HG03060 (cell line): ENCODE data around the gene CCNQ.
"Not testable (repeated sequence)": the region's sequence is repeated elsewhere in the genome, so short reads cannot be mapped to it uniquely, and the experiment has no call there.

Experiments
- ATAC-seq: cut with Tn5 transposase; IDR thresholded peaks from one replicate; pipeline ENCODE4 v1.9.1; 2021; ENCODE audit warnings: low read depth, moderate number of reproducible peaks; ENCODE audit not compliant: unreplicated experiment

Gene CCNQ

GRCh38 chrX:153623310-153624029 lies 24.5 kb upstream of the CCNQ start:
- ATAC-seq = no peak

GRCh38 chrX:153622661-153623309 lies 23.8 kb upstream of the CCNQ start:
- no peak for ATAC-seq

- no peak for ATAC-seq
These were observed 23.1 kb upstream of the CCNQ start for GRCh38 chrX:153621949-153622598.

GRCh38 chrX:153620576-153620975 lies 21.6 kb upstream of the CCNQ start:
- ATAC-seq = no peak

GRCh38 chrX:153614818-153615217 lies 15.9 kb upstream of the CCNQ start:
- no peak for ATAC-seq

- no peak for ATAC-seq
These were observed 13.5 kb upstream of the CCNQ start for GRCh38 chrX:153612413-153612812.

- ATAC-seq = no peak
These were observed 12.6 kb upstream of the CCNQ start for GRCh38 chrX:153611298-153612095.

GRCh38 chrX:153610836-153611213 lies 11.9 kb upstream of the CCNQ start:
- no peak for ATAC-seq

- no peak for ATAC-seq
These were observed 11.2 kb upstream of the CCNQ start for GRCh38 chrX:153609917-153610835.

GRCh38 chrX:153608806-153609205 lies 9.9 kb upstream of the CCNQ start:
- ATAC-seq = no peak

GRCh38 chrX:153608376-153608775 lies 9.4 kb upstream of the CCNQ start:
- no peak for ATAC-seq

GRCh38 chrX:153606503-153606902 lies 7.6 kb upstream of the CCNQ start:
- no peak for ATAC-seq

GRCh38 chrX:153604666-153605380 lies 5.9 kb upstream of the CCNQ start:
- ATAC-seq = not testable (repeated sequence)

GRCh38 chrX:153603131-153603656 lies 4.3 kb upstream of the CCNQ start:
- ATAC-seq = no peak

- ATAC-seq = no peak
These were observed 3.7 kb upstream of the CCNQ start for GRCh38 chrX:153602601-153603000.

- ATAC-seq = no peak
These were observed 2.7 kb upstream of the CCNQ start for GRCh38 chrX:153601511-153602110.

GRCh38 chrX:153600921-153601320 lies 2.0 kb upstream of the CCNQ start:
- no peak for ATAC-seq

GRCh38 chrX:153600032-153600373 lies 1.1 kb upstream of the CCNQ start:
- no peak for ATAC-seq
